GM12872 (cell line): ENCODE measurements around the gene GLS.

Experiments used
- TF ChIP-seq, protein P1 (sequence below): IDR thresholded peaks from 3 replicates; pipeline ENCODE4 v1.5.1; 2011; ENCODE audit warnings: low read depth, mild to moderate bottlenecking, low read length, moderate library complexity; ENCODE audit not compliant: insufficient read depth

GLS gene

DNA sequence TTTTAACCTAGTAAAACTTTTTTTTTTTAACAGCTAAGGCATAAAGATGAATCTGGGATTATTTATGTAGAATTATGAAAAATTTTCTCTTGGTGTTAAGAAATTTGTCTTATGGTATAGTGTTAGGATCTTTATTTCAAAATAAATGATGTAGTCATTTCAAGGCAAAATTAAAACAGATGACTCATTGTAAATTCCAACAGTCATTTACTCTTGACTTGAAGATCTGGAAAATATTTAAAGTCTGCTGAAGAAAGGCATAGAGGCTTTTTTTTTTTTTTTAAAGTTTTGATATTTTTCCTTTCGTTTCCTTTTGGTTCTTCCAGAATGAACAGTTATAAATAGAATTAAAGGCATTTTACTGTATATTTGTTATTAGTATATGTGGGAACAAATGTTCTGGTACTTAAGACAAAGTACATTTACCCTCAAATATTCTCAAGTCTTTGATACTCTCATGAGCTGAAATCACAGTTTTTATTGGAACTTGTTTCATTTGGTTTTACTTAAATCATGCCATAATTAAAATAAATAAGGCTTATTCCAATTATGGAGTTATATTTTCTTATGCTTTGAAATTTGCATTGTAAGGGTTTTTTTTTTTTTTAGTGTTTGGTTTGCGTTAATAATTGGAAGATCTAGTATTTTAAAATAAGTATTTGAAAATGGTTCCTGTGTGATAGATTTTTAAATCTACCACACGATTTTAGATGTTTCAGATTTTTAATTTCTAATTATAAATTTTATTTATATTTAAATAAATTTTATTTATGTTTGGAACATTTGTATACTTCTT lies 29.9 kb downstream of the GLS start:
- TF ChIP-seq, protein P1, sequence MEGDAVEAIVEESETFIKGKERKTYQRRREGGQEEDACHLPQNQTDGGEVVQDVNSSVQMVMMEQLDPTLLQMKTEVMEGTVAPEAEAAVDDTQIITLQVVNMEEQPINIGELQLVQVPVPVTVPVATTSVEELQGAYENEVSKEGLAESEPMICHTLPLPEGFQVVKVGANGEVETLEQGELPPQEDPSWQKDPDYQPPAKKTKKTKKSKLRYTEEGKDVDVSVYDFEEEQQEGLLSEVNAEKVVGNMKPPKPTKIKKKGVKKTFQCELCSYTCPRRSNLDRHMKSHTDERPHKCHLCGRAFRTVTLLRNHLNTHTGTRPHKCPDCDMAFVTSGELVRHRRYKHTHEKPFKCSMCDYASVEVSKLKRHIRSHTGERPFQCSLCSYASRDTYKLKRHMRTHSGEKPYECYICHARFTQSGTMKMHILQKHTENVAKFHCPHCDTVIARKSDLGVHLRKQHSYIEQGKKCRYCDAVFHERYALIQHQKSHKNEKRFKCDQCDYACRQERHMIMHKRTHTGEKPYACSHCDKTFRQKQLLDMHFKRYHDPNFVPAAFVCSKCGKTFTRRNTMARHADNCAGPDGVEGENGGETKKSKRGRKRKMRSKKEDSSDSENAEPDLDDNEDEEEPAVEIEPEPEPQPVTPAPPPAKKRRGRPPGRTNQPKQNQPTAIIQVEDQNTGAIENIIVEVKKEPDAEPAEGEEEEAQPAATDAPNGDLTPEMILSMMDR: no peak

DNA sequence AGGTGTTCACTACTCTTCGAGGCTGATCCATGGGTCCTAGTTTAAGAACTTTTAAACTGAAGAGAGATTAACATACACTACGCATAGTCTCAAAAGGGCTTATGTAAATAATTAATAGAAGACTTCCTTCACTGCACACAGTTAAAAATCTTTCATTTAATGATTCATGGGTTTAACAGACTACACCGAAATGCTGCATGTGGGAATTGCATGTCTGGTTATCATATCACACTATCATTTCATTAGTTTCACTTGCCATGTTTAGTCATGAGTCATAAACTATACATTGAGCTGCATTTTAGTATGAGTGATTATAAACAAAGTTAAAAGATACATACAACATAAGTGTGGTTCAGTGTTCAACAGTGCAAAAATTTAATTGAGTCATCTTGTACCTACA lies 31.2 kb downstream of the GLS start:
- TF ChIP-seq, protein P1: no peak

DNA sequence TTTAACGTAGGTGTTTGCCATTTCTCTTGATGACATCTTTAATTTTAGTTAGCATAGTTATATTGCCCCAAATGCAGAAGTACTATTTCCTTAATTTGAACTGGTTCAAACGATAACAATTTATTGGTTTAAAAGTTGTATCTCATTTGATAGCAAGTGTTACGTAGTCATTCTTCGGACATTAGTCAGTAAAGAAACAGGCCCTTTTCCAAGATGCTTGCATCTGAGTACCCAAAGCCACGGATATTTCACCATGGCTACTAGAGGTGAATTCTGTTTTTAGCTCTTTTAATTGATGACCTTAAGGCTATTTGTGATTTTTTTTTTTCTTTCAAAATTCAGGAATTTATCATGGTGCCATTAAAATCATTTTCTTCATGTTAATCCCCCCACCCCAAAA lies 32.1 kb downstream of the GLS start:
- TF ChIP-seq, protein P1: no peak

DNA sequence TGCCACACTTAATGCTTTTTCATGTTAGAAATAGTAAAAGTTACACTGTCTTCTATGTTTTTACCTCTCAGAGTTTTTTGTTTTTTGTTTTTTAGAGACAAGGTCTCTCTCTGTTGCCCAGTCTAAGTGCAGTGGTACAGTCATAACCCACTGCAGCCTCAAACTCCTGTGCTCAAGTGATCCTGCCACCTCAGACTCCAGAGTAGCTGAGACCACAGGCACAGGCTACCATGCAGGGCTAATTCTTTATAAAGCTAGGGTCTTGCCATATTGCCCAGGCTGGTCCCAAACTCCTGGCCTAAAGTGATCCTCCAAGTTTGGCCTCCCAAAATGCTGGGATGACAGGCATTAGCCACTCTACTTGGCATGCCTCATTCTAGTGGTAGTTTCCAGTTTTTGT lies 33.1 kb downstream of the GLS start:
- TF ChIP-seq, protein P1: no peak

DNA sequence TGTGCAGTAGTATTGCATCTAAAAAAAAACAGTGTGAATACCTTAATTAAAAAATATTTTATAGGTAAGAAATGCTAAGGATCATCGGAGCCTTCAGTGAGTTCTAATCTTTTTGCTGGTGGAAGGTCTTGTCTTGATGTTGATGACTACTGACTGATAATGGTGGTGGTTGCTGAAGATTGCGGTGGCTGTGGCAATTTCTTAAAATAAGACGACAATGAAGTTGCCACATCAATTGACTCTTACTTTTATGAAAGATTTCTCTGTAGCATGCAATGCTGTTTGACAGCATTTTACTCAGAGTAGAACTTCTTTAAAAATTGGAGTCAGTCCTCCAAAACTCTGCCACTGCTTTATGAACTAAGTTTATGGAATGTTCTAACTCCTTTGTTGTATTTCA lies 36.2 kb downstream of the GLS start:
- TF ChIP-seq, protein P1: no peak

DNA sequence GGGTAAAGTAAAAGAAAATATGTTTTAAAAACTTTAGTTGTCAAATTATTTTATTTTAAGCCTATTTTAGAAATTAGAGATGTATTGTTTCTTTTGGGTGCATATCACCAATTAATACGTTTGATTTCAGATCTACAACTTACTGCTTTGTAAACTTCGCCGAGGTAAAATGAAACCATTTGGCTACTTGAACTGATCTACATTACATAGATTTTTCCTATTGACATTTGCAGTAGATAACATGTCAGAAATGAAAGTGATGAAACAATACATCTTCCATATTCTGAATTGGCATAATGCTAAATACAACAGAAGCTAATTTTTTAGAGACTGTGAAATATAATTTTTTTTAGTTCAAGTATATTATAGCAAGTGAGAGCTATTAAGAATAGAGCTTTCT lies 39.5 kb downstream of the GLS start:
- TF ChIP-seq, protein P1: no peak

DNA sequence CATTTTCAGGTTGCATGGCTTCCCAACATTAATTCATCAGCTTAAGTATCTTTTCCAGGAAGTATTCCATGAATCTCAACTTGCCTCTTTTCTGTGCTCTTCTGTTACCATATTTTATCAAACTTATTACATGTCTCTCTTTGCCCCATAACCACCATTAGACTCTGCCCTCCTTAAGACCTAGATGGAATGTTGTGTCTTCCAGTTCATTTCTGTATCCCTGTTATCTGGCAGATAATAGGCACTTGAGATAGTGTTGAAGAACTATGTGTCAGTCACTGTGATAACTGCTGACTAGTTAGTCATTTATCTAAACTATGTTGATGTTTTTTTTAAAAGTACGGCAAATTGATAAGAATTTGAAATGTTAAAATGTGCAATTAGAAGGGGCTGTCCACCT lies 41.8 kb downstream of the GLS start:
- TF ChIP-seq, protein P1: no peak
